AG09319 (cell line): Measurements from ENCODE around the gene TMED8.
"Not testable (repeated sequence)": the region's sequence is repeated elsewhere in the genome, so short reads cannot be mapped to it uniquely, and the experiment has no call there.

Experiments
- DNase-seq: peaks from one replicate; pipeline ENCODE4 v3.0.0-alpha.2; 2010; ENCODE audit warnings: low read depth; ENCODE audit errors: extremely low read depth
- TF ChIP-seq, protein P1 (sequence below): IDR thresholded peaks from 2 replicates; pipeline ENCODE4 v1.5.1; 2011; ENCODE audit warnings: low read depth, mild to moderate bottlenecking, inconsistent platforms, low read length, moderate library complexity

Gene TMED8

DNA sequence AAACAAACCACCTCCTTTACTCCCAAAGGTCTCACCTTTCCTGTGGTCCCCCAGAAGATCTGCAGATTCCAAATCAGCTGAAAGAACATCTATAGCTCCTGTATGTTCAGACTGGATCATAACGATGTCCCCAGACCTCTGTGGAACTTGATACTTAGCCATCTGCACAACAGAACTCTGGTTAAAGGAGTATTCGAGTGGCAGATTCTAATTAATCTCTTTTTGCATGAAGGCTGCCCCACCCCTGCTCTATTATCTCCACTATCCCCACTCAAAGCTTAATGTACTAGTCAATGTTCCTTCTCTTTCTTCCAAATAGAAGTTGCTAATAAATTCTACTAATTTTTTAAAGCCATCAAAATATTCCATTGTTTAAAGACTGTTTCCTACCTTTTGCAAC lies 33.2 kb downstream of the TMED8 start:
- TF ChIP-seq, protein P1, sequence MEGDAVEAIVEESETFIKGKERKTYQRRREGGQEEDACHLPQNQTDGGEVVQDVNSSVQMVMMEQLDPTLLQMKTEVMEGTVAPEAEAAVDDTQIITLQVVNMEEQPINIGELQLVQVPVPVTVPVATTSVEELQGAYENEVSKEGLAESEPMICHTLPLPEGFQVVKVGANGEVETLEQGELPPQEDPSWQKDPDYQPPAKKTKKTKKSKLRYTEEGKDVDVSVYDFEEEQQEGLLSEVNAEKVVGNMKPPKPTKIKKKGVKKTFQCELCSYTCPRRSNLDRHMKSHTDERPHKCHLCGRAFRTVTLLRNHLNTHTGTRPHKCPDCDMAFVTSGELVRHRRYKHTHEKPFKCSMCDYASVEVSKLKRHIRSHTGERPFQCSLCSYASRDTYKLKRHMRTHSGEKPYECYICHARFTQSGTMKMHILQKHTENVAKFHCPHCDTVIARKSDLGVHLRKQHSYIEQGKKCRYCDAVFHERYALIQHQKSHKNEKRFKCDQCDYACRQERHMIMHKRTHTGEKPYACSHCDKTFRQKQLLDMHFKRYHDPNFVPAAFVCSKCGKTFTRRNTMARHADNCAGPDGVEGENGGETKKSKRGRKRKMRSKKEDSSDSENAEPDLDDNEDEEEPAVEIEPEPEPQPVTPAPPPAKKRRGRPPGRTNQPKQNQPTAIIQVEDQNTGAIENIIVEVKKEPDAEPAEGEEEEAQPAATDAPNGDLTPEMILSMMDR: no peak
- no peak for DNase-seq

DNA sequence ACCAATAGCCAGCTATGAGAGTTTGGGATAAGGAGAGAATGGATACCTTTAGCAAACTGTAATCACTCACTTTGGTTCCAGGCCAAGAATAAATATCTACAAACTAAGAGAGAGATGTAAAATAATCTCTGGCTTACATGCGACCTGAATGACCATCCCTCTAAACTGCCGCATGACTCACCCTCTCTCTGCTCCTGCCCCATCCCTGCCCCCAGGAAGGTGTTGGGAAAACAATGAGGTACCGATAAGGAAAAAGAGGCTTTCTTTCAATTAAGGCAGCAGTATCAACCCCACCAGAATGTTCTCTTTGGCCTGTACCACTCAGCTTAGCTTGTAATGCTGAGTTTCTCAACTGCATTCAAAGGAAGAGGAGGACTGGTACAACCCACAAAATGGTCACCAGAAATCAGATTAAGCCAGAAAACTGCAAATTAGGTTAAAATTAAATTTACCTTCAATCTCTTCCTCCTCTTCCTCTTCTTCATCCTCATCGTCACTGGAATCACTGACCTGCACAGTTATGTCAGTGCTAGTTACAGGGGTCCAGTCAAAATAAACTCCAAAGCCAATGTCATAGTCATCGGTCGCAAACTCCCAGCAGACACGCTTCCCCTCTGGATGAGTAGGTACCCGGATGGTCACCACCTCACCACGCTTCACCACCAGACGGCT lies 34.0 kb downstream of the TMED8 start:
- TF ChIP-seq, protein P1: no peak
- DNase-seq: no peak

DNA sequence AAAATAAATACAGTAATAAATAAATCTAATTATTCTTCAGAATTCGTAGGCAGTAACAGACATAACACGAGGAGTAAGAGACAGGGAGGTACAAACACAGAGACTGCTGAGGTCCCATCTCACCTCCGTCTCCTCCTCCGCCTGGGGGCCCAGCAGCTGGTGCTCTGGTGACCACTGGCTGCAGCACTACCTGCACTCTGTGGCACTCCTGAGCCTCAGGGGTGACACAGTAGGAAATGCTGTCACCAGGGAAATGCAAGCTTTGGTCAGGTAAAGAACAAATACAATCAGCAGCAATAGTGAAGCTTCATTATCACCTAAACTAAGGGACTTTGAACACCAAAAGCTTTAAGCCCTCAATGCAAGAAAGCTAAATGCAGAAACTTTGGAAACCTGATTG lies 36.5 kb downstream of the TMED8 start:
- DNase-seq: no peak
- TF ChIP-seq, protein P1: no peak

DNA sequence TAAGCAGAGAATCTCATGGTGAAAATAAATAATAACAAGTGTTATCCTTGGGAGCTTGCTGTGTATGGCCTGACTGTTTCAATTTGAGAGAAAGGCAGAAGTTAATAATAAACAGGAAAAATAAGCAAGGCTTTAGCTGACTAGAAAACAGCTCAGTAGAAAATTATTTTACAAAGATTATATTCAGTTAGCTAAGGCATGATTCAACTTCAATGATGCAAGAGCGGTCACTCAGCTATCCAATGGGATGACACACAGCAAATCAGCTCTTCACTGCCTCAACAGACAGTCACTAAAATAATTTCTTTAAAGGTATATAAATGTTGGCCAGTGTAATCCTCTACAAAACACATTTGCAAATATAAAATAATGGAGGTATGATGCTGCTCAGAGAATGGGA lies 37.5 kb downstream of the TMED8 start:
- TF ChIP-seq, protein P1: no peak
- peak; percentile 14 for DNase-seq

DNA sequence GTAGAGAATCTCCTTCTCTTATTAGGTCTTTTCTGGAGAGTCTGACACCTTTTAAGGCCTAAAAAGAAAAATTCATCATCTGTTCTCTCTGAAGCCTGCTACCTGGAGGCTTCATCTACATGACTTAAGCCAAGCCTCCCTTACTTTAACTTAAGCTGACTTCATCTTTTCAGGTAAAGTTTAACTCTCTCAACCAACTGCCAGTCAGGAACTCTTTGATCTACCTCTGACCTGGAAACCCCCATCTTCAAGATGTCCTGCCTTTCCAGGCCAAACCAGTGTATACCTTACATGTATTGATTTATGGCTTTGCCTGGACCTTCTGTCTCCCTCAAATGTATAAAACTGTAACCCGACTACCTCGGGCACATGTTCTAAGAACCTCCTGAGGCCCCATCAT lies 38.6 kb downstream of the TMED8 start:
- TF ChIP-seq, protein P1: no peak
- no peak for DNase-seq

DNA sequence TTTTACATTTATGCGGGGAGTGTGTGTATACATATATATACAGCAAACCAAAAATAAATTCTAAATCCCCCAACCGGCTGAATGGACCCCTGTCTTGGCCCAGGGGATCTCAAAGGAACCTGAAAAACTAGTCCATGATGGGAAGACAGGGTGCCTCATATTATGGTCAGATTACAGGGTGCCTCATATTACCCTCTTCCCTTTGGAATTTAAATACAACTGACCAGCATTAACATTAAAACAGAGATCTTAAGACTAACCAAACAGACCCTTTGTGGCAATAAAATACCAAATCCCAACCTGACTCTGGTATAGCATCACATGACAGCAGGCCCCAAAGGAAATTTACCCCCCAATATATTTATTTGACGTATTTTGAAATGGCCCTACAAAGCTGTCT lies 39.0 kb downstream of the TMED8 start:
- DNase-seq: no peak
- TF ChIP-seq, protein P1: no peak

DNA sequence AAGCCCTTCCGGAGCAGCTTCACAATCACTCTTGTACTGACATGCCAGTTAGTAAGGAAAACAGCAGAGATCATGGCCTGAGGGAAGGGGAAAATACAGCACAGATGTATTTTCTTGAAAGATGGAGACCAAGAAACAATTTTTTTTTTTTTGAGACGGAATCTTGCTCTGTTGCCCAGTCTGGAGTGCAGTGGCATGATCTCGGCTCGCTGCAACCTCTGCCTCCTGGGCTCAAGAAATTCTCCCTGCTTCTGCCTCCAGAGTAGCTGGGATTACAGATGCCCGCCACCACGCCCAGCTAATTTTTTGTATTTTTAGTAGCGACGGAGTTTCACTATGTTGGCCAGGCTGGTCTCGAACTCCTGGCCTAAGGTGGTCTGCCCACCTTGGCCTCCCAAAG lies 39.6 kb downstream of the TMED8 start:
- not testable (repeated sequence) for DNase-seq

DNA sequence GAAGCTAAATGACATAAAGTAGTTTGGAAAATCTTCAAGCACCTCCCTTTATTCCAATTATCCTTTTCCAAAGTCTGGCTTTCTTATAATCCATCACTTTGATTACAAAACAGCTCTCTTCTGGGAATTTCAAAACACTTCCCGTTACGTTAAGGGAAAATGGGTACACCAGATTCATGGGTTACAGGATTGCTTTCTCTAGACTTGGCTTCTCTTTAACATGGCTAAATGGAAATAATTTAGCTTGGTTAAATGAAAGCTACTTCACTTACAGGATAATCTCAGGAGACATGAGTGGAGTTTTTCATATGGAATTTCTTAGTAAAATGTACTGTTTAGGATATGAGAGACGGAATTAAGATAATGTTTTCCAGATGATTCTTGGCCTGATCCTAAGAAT lies 41.3 kb downstream of the TMED8 start:
- DNase-seq: no peak
- TF ChIP-seq, protein P1: no peak
